ENCODE results near the gene MRPL17.

The MRPL17 gene

GRCh38 chr11:6653656-6654055 is 29.5 kb downstream of the MRPL17 start:
- no peak for DNase-seq

- no peak for DNase-seq
Observed at GRCh38 chr11:6653097-6653496, 30.0 kb downstream of the MRPL17 start.

DNA sequence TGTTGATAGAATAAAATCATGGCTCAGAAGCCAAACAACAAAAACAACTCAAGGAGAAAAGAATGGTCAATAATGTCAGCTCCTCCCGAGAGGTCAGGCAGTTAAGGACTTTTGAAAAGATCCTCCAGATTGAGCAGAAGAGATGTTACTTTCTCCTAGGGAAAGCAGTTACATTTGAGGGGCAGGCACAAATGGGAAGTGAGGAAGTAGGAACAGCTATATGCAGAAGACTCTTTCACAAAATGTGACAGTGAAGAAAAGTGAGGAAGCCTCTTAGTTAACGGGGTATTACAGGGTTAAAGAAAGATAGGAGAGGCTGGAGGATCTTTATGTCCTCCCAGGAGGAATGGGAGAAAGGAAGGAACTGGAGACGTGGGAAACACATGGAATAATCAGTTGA is 31.0 kb downstream of the MRPL17 start:
- no peak for DNase-seq

DNA sequence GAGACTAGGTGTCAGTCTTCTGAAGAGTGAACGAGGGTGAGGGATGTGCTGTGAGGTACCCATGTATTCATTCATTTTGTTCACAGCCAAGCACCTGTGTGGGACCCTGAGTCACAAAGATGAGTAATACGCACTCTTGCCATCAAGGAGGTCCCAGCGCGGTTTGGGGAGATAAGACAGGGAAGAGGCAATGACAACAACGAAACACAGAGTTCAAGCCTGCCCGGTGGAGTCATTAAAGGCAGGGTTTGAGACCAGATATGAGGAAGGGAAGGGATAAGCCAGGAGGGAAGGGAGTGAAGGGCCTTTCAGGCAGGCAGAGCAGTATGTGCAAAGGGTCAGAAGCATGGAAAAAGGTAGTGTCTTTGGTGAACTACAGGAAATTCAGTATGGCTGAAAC is 32.2 kb downstream of the MRPL17 start:
- DNase-seq, result no peak

DNA sequence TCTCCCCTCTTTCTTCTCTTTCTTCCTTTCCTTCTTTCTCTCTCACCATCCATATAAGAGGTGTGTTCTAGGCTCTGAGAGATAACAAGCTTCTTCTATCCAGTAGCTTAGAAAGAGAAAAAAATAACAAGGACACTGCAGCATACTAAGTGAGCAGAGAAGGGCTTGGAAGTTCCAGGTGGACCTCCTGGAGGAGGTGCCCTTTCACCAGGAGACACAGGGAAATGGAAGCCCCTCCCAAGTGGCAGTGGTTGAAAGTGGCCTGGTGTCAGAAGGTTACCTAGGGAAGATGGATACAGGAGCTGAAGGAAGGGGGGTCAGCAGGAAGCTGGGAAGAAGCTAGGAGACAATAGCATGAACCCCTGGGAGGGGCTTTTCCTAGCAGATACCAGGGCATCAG is 33.0 kb downstream of the MRPL17 start:
- no peak for DNase-seq

DNA sequence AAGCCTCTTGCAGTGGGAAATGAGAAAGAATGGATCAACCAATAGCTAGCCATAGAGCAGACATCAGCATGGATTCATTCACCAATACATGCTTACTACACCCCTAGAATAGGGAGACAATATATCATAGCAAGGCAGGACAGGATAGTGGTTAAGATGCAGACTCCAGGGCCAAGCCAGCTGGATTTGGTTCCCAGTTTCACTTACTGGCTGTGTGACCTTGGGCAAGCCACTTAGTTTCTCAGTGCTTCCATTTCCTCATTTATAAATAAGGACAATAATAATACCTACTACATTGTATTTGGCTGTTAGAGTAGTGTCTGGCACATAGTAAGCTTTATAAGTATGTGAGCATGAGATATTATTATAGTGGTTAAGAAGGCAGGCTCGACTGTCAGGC is 34.6 kb downstream of the MRPL17 start:
- DNase-seq, result no peak

DNA sequence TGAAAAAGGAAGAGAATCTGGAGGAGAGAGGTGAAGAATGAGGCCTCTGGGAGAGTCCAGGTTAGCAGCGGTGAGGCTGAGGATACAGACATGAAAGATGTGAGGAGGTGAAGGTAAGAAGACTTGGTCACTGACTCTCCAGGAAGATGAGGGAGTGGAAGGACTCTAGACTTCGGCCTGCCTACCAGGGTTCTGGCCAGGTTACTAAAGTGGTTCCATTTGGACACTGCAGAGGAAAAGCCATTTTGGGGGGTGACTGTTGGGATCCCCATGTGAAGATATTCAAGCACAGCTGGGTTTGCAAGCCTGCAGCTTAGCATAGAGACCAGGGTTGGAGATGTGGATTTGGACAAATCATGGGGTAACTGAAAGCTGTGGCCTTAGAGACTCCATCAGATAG is 35.3 kb downstream of the MRPL17 start:
- no peak for DNase-seq

GRCh38 chr11:6646918-6647679 is 36.0 kb downstream of the MRPL17 start:
- no peak for DNase-seq

- no peak for DNase-seq
Observed at GRCh38 chr11:6646576-6646917, 36.6 kb downstream of the MRPL17 start.

DNA sequence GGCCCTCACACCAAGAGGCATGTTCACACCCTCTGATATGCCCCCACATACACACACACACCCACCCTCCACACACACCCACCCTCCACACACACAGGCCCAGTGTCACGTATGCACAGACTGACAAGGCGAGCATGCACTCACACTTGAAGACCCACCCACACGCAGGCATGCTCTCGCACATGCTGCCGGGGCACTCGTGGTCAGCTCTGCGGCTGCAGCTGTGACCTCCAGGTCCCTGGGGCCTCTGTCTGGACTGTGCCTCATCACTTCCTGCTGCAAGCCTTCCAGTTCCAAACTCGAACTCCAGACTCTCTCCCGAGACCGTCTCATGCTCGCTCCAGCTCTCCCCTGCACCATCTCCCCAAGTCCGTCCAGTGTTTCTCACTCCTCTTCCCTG is 37.1 kb downstream of the MRPL17 start:
- no peak for DNase-seq

DNA sequence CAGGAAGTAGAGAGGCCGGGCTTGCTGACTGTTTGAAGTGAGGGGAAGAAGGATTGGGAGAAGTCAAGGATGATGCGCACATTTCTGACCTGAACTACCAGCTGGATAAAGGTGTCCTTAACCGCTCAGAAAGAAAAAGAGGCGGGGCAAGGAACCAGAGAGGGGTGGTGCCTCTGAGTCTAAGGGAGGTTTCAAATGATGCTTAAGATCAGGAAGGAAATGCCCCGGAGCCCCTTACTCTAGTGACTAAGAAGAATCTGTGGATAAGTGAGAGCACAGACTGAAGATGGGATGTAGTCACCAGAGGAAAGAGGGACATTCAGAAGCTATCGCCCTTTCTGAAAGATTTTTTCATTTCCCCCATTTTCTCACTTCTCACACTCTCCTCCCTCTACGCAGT is 40.2 kb downstream of the MRPL17 start:
- no peak for DNase-seq

- DNase-seq, result no peak
Observed at GRCh38 chr11:6640985-6641701, 42.0 kb downstream of the MRPL17 start.

GRCh38 chr11:6640036-6640984 is 42.8 kb downstream of the MRPL17 start:
- no peak for DNase-seq

DNA sequence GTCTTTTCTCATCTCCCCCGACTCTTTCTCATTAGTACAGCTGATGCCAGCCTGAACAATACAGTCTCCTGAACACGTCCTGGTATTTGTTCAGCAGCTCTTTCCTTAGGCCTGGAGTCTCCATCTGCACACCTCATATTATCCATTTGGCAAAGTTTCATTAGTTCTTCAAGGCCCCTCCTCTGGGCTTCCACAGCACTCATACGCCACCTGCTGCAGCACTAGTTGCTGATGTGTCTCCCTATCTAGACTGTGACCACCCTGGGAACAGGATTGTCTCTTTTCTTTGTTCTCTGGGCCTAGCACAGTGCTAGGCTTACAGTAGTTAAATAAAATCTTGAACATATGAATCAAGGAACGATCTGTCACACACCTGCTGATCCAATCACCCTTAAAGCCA is 44.7 kb downstream of the MRPL17 start:
- no peak for DNase-seq

GRCh38 chr11:6637871-6638270 is 45.3 kb downstream of the MRPL17 start:
- no peak for DNase-seq

GRCh38 chr11:6636480-6636879 is 46.7 kb downstream of the MRPL17 start:
- no peak for DNase-seq

DNA sequence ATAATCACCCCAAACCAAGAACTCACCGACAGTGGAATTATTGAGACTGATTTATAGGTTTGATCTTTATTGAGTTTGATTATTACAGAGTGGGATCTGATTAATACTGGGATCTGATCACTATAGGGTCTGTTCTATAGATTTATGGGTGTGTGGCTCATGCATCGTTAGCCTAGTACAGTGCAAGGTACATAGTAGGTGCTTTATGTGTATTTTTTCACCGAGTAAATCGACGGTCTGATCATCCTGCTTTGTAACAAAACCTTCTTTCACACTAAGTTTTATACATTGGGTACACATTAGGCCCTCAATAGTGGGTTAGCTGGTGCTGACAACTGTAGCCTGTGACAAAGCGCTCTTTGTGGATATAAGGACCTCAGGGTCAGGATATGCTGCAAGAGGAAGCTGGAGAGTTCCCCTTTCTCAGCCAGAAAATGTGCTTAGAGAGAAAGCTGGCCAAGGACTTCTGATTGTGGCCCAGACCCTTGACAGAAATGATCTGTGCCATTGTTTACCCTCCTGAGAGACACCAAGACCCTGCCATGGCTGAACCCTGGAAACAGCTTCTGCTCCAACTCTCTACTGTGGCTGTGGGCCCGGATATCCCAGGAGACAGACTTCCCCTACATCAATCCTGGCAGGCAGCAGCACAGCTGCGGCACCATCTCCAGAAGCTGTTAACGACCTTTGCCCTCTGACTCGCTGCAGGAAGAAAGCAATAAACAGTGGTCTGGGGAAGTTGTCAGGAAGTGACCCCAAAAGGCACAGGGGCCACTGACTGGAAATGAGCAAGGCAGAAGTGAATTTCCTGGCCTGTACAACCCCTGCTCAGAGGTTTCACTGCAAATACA is 47.8 kb downstream of the MRPL17 start:
- DNase-seq, result no peak

DNA sequence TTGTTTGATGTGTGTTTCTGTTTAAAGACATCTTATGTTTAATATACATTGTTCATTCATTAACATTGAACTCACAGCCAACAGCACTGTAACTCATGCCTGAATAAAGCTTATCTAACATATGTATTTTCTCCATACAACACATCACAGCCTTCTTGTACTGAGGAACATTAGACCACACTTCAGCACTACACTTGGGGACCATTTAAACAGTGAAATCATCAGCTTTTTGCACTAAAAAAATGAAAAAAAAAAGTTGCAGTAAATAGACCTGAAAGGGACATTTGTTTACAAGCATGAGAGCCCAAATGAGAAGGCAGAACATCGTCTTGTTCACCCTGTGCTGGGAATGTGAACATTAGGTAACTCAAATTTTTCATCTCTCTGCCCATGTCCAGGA is 48.6 kb downstream of the MRPL17 start:
- DNase-seq, result no peak

GRCh38 chr11:6633422-6634408 is 49.4 kb downstream of the MRPL17 start:
- no peak for DNase-seq

DNA sequence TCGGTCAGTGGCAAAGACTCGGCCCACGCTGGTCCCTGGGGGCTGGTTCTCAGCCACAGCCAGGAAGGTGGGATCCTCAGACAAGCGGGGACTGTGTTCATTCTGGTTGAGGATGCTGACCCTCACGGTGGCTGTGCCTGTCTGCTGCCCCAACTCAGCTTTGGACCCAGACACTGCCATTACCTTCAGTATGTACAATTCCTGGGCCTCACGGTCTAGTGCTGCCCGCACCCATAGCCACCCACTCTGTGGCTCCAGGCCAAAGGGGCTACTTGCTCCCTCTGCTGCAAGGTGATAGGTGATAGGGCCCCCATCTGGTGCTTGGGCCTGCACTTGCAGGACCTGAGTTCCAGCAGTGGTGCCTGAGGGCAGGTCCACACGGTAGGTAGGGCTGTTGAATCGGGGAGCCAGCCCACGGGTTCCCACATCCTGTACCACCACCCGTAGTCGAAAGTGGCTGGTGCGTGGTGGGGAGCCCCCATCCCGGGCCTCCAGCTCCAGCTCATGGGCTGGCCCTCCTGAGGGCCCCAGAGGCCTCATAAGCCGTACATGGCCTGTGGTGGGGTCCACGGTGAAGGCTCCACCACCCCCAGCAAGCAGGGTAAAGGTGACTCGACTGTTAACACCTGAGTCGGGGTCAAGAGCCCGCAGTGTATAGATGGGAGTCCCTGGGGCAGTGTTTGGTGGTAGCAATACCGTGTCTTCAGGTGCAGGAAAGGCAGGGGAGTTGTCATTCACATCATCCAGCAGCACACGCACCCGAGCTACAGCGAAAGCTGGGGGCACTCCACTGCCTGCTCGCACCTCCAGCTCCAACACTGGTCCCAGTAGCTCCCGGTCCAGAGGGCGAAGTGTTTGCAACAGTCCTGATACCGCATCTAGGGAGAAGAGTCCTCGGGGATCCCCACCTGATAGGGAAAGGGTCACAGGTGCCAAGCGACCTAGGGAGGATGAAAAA is 50.7 kb downstream of the MRPL17 start:
- DNase-seq, result no peak
